ENCODE measurements around the gene TEC.

DNA sequence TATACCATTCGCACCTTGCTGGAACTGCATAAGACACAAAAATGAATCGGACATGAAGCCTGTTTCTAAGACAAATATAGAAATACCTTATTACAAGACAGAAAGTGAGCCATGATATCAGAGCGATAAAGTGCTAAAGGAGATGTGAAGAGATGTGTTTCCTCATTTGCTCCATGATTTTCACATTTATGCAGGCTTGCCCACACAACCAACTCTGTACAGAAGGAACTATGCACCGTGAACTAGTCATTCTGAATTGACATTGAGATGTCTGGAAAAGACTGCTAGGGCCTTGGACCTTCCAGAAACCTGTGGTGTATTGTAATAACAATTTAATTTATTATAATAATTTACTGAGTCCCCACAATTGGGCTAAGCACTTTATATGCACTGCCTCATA, 97.0 kb downstream of the TEC start:
- no peak for TF ChIP-seq POLR2A (IDR thresholded peaks at IDR 0.05; ENCODE audit: low read length)
- no peak for TF ChIP-seq GATA1 (IDR thresholded peaks at IDR 0.05; ENCODE audit: low read depth, low read length)

Measured in erythroblast (primary cell).